ENCODE results near the gene SPATA31C1. TPM values are rescaled to one million over a fixed set of nuclear protein-coding genes. Genes with fewer than 3 reads are reported as not detected.
A peak's percentile ranks its signal among the peaks of the same experiment; 100 is the strongest.

SPATA31C1 gene
- total RNA-seq, 1 donor, result not detected

DNA sequence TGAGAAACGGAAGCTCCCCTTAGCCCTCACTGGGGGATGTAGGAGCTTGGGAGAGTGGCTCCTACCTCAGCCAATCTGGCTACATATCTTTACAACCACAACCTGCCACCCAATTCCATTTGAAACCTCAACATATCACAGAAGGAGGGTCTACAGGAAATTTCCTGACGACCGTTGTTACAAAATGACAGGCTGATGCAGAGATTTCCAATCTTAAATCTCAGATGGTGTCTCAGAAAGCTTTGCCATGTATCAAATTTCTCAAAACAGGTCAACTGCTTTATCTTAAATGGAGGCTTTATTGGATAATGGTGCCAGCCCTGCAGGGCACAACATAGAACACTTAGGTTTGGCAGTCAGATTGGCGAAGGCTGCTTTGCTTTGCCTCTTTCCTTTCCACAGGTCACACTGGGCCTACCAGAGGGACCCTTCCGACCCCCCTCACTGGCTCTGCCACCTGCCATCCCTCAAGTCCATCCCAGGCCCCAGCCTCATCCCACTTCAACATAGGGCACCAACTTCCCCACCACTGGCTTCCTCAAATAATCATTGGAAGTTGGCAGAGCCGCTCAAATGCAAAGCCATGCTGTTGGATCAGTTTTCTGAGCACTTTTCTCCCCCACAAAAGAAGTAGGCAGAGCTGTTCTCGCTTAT, 46.2 kb upstream of the SPATA31C1 start:
- TF ChIP-seq, protein P1, sequence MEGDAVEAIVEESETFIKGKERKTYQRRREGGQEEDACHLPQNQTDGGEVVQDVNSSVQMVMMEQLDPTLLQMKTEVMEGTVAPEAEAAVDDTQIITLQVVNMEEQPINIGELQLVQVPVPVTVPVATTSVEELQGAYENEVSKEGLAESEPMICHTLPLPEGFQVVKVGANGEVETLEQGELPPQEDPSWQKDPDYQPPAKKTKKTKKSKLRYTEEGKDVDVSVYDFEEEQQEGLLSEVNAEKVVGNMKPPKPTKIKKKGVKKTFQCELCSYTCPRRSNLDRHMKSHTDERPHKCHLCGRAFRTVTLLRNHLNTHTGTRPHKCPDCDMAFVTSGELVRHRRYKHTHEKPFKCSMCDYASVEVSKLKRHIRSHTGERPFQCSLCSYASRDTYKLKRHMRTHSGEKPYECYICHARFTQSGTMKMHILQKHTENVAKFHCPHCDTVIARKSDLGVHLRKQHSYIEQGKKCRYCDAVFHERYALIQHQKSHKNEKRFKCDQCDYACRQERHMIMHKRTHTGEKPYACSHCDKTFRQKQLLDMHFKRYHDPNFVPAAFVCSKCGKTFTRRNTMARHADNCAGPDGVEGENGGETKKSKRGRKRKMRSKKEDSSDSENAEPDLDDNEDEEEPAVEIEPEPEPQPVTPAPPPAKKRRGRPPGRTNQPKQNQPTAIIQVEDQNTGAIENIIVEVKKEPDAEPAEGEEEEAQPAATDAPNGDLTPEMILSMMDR (IDR thresholded peaks at IDR 0.05; ENCODE audit: extremely low read depth, low read depth, low read length), result no peak
- Histone ChIP-seq H3K4me3 (ENCODE audit: insufficient read depth, low read length) (no peak overlapping the region), H3K36me3 (ENCODE audit: insufficient read depth, low read length) (no peaks in the 10 kb centered on the region), H3K9me3 (ENCODE audit: low read depth, low read length) (no peaks in the 10 kb centered on the region), H3K4me1 (ENCODE audit: insufficient read depth, low read length) (peaks cover 7% of the 10 kb centered on the region), H3K79me2 (ENCODE audit: insufficient read depth, low read length) (no peaks in the 10 kb centered on the region), H3K4me2 (ENCODE audit: insufficient read depth, low read length) (no peak overlapping the region), H3K27ac (ENCODE audit: low read depth, low read length) (no peak overlapping the region), H2AFZ (ENCODE audit: low read length) (no peak overlapping the region), H4K20me1 (ENCODE audit: insufficient read depth, low read length) (no peaks in the 10 kb centered on the region), H3K27me3 (ENCODE audit: insufficient read depth, low read length) (no peaks in the 10 kb centered on the region)
- no peak for DNase-seq (ENCODE audit: insufficient read length, low spot score, missing footprints)

DNA sequence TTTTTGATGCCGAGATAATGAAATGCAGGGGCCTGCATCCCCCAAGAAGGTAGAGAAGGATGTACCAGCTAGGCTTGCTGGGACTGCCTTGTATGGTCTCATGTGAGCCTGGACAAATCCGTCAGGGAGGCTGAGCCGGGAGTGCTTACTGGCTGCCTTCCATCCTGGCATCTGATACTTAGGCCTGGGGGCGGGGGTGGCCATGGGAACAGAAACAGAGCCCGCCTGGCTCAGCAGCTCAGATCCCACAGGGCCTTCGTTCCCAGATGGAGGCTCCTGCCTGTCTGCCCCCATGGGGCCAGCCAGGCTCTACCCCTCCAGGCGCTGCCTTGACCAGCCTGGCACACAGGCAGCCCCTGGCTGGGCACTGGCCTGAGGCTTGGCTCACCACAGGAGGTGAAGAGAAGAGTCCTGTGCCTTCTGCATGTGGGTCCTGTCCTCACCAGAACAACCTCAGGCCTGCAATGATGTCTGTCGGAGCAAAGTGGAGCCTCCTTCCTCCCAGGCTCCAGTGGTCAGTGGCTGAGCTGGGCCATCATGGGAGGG, 45.6 kb upstream of the SPATA31C1 start:
- H3K4me1 ChIP-seq (ENCODE audit: insufficient read depth, low read length), result peaks cover 7% of the 10 kb centered on the region
- peak; percentile 97 for DNase-seq (ENCODE audit: insufficient read length, low spot score, missing footprints)

DNA sequence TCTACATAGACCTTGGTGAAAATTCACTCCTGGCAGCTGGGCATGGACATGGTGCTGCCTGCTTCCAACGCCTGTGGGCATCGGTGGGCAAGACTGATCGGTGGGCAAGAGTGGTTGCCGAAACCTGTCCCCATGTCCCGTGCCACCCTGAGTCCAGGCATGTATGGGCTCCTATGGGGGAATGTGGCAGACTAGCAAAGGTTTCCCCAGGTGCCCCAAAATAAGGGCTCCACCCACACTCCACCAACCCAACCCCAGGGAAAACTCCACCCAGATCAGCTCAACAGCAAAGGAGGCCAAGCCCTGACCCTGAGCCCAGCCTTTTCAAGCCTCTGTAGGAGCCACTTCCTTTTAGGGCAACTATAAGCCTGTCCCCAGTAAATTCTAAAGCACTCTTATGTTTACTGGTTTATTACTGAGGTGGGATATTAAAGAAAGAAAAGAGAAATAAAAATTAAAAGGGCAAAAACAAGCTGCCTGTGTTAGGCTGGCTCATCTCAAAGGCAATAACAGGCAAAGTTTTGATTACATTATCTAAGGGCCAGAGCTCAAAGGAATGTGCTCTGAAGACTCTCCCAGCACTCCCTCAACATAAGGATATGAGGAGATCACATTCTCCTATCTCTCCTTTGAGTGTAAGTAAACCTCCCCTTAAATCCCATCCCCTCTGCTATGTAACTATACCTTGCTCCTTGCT, 44.0 kb upstream of the SPATA31C1 start:
- Histone ChIP-seq H3K4me2 (ENCODE audit: insufficient read depth, low read length) (no peak overlapping the region), H3K4me3 (ENCODE audit: insufficient read depth, low read length) (no peak overlapping the region), H2AFZ (ENCODE audit: low read length) (peak overlapping the region; percentile 12), H4K20me1 (ENCODE audit: insufficient read depth, low read length) (no peaks in the 10 kb centered on the region), H3K36me3 (ENCODE audit: insufficient read depth, low read length) (no peaks in the 10 kb centered on the region), H3K79me2 (ENCODE audit: insufficient read depth, low read length) (no peaks in the 10 kb centered on the region), H3K4me1 (ENCODE audit: insufficient read depth, low read length) (peaks cover 7% of the 10 kb centered on the region), H3K27me3 (ENCODE audit: insufficient read depth, low read length) (no peaks in the 10 kb centered on the region), H3K27ac (ENCODE audit: low read depth, low read length) (no peak overlapping the region), H3K9me3 (ENCODE audit: low read depth, low read length) (peaks cover 2% of the 10 kb centered on the region)
- TF ChIP-seq, protein P1 (IDR thresholded peaks at IDR 0.05; ENCODE audit: extremely low read depth, low read depth, low read length), result no peak
- no peak for DNase-seq (ENCODE audit: insufficient read length, low spot score, missing footprints)

More for the DNA sequence above, 45.6 kb upstream of the SPATA31C1 start:
- TF ChIP-seq, protein P1 (IDR thresholded peaks at IDR 0.05; ENCODE audit: extremely low read depth, low read depth, low read length), result no peak
- Histone ChIP-seq H3K27ac (ENCODE audit: low read depth, low read length) (no peak overlapping the region), H3K79me2 (ENCODE audit: insufficient read depth, low read length) (no peaks in the 10 kb centered on the region), H3K9me3 (ENCODE audit: low read depth, low read length) (no peaks in the 10 kb centered on the region), H3K4me3 (ENCODE audit: insufficient read depth, low read length) (no peak overlapping the region), H3K4me2 (ENCODE audit: insufficient read depth, low read length) (no peak overlapping the region), H4K20me1 (ENCODE audit: insufficient read depth, low read length) (no peaks in the 10 kb centered on the region), H2AFZ (ENCODE audit: low read length) (no peak overlapping the region), H3K36me3 (ENCODE audit: insufficient read depth, low read length) (no peaks in the 10 kb centered on the region), H3K27me3 (ENCODE audit: insufficient read depth, low read length) (no peaks in the 10 kb centered on the region)

DNA sequence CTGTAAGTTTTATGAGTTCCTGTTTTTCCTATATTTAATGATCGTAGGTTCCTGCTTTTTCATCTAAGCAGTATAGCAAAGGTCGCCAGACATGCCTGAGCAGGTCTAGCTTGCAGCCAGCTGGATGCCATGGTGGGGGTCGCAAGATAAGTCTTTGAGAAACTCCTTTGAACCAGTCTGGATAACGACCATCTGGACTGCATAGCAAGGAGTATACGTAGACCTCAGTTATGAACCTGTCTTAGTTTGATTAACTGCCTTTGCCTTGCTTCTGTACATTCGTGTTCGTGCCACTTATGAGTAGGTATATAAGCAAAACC, 43.5 kb upstream of the SPATA31C1 start:
- no peak overlapping the region for H3K27ac ChIP-seq (ENCODE audit: low read depth, low read length)
- H3K9me3 ChIP-seq (ENCODE audit: low read depth, low read length), result peaks cover 3% of the 10 kb centered on the region
- H3K36me3 ChIP-seq (ENCODE audit: insufficient read depth, low read length), result no peaks in the 10 kb centered on the region
- H3K4me3 ChIP-seq (ENCODE audit: insufficient read depth, low read length), result no peak overlapping the region
- no peaks in the 10 kb centered on the region for H4K20me1 ChIP-seq (ENCODE audit: insufficient read depth, low read length)
- no peak for DNase-seq (ENCODE audit: insufficient read length, low spot score, missing footprints)
- no peaks in the 10 kb centered on the region for H3K27me3 ChIP-seq (ENCODE audit: insufficient read depth, low read length)
- TF ChIP-seq, protein P1 (IDR thresholded peaks at IDR 0.05; ENCODE audit: extremely low read depth, low read depth, low read length), result no peak
- peaks cover 10% of the 10 kb centered on the region for H3K4me1 ChIP-seq (ENCODE audit: insufficient read depth, low read length)
- peak overlapping the region; percentile 12 for H2AFZ ChIP-seq (ENCODE audit: low read length)
- H3K79me2 ChIP-seq (ENCODE audit: insufficient read depth, low read length), result no peaks in the 10 kb centered on the region
- no peak overlapping the region for H3K4me2 ChIP-seq (ENCODE audit: insufficient read depth, low read length)

All from osteoblast (primary cell).